Measurements from ENCODE around the gene PRSS23.

DNA sequence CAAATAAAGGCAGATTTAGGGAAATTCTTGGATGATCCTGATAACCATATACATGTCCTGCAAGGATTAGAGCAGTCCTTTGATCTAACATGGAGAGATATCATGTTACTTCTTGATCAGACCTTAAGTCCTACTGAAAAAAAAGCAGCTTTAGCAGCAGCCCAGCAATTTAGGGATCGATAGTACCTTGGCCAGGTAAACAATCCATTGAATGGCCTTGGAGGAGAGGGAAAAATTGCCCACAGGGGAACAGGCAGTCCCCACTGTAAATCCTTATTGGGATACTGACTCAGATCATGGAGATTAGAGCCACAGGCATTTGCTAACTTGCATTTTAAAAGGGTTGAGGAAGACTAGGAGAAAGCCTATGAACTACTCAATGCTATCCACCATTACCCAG lies 47.8 kb downstream of the PRSS23 start:
- TF ChIP-seq ESRRG (CRISPR knock-in tag; IDR thresholded peaks at IDR 0.05) (no peak), ZFP3 (CRISPR knock-in tag; IDR thresholded peaks at IDR 0.05) (no peak), PPARA (CRISPR knock-in tag; IDR thresholded peaks at IDR 0.05; ENCODE audit: borderline replicate concordance) (no peak), ISL1 (CRISPR knock-in tag; IDR thresholded peaks at IDR 0.05) (no peak)
- TF ChIP-seq, protein P1, sequence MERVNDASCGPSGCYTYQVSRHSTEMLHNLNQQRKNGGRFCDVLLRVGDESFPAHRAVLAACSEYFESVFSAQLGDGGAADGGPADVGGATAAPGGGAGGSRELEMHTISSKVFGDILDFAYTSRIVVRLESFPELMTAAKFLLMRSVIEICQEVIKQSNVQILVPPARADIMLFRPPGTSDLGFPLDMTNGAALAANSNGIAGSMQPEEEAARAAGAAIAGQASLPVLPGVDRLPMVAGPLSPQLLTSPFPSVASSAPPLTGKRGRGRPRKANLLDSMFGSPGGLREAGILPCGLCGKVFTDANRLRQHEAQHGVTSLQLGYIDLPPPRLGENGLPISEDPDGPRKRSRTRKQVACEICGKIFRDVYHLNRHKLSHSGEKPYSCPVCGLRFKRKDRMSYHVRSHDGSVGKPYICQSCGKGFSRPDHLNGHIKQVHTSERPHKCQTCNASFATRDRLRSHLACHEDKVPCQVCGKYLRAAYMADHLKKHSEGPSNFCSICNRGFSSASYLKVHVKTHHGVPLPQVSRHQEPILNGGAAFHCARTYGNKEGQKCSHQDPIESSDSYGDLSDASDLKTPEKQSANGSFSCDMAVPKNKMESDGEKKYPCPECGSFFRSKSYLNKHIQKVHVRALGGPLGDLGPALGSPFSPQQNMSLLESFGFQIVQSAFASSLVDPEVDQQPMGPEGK (CRISPR knock-in tag; IDR thresholded peaks at IDR 0.05; ENCODE audit: borderline replicate concordance) = no peak

All from SK-N-SH treated with all-trans-retinoic acid at 6 μM for 48 hours (cell line).